Loucy (cell line): ENCODE data around the gene CFAP210.
A peak's percentile ranks its signal among the peaks of the same experiment; 100 is the strongest.

Experiments used
- H2AFZ ChIP-seq: fragments of 200-600 bp; sonication (generic); 2 replicates; pipeline ENCODE4 v1.6.0; 2016; ENCODE audit warnings: antibody characterized with exemption, mild to moderate bottlenecking, low read length, moderate library complexity
- H3F3A ChIP-seq: fragments of 200-600 bp; 2 replicates; pipeline ENCODE4 v1.6.0; 2016; ENCODE audit warnings: antibody characterized with exemption, low read depth, mild to moderate bottlenecking
- H3K27me3 ChIP-seq: fragments of 200-600 bp; sonication (generic); 2 replicates; pipeline ENCODE4 v1.6.1; 2014; ENCODE audit warnings: low read length, mild to moderate bottlenecking; ENCODE audit not compliant: insufficient read depth, poor library complexity, severe bottlenecking
- H3K36me3 ChIP-seq: fragments of 200-600 bp; sonication (generic); 2 replicates; pipeline ENCODE4 v1.6.1; 2016; ENCODE audit warnings: low read length; ENCODE audit not compliant: insufficient read depth
- H3K4me1 ChIP-seq: fragments of 200-600 bp; sonication (generic); 2 replicates; pipeline ENCODE4 v1.5.1; 2014; ENCODE audit warnings: low read length, mild to moderate bottlenecking; ENCODE audit not compliant: insufficient read depth, poor library complexity, severe bottlenecking
- H3K4me2 ChIP-seq: fragments of 200-600 bp; sonication (generic); 2 replicates; pipeline ENCODE4 v1.6.0; 2014; ENCODE audit warnings: antibody characterized with exemption, low read length, low read depth, mild to moderate bottlenecking; ENCODE audit not compliant: poor library complexity, severe bottlenecking
- H3K4me3 ChIP-seq: fragments of 200-600 bp; sonication (generic); 2 replicates; pipeline ENCODE4 v1.5.1; 2014; ENCODE audit warnings: low read length, mild to moderate bottlenecking, mixed read lengths; ENCODE audit not compliant: poor library complexity, severe bottlenecking
- H3K79me2 ChIP-seq: fragments of 200-600 bp; sonication (generic); 2 replicates; pipeline ENCODE4 v1.6.1; 2014; ENCODE audit warnings: low read length; ENCODE audit not compliant: insufficient read depth
- H3K9ac ChIP-seq: fragments of 200-600 bp; sonication (generic); 2 replicates; pipeline ENCODE4 v1.6.0; 2014; ENCODE audit warnings: mild to moderate bottlenecking, low read depth, low read length, moderate library complexity; ENCODE audit not compliant: poor library complexity, severe bottlenecking
- H3K9me2 ChIP-seq: fragments of 200-600 bp; sonication (generic); replicated peaks from 2 replicates; pipeline ENCODE4 v1.6.1; 2016; ENCODE audit warnings: low read depth, low read length, mixed read lengths
- H3K9me3 ChIP-seq: fragments of 200-600 bp; sonication (generic); 2 replicates; pipeline ENCODE4 v1.6.1; 2014; ENCODE audit warnings: mild to moderate bottlenecking, antibody characterized with exemption, low read length, low read depth; ENCODE audit not compliant: insufficient read depth
- H4K20me1 ChIP-seq: fragments of 200-600 bp; sonication (generic); 2 replicates; pipeline ENCODE4 v1.6.0; 2014; ENCODE audit warnings: antibody characterized with exemption, low read length, mild to moderate bottlenecking; ENCODE audit not compliant: insufficient read depth, poor library complexity, severe bottlenecking
- EZH2phosphoT487 ChIP-seq: fragments of 200-600 bp; IDR thresholded peaks from 2 replicates; pipeline ENCODE4 v1.6.1; 2018; ENCODE audit warnings: antibody characterized with exemption, mild to moderate bottlenecking, moderate library complexity, borderline replicate concordance
- TF ChIP-seq, protein P1 (sequence below): fragments of 200-600 bp; sonication (generic); conservative IDR thresholded peaks from 2 replicates; pipeline ENCODE4 v1.5.1; 2014; ENCODE audit warnings: mild to moderate bottlenecking, antibody characterized with exemption, low read length

The CFAP210 gene

DNA sequence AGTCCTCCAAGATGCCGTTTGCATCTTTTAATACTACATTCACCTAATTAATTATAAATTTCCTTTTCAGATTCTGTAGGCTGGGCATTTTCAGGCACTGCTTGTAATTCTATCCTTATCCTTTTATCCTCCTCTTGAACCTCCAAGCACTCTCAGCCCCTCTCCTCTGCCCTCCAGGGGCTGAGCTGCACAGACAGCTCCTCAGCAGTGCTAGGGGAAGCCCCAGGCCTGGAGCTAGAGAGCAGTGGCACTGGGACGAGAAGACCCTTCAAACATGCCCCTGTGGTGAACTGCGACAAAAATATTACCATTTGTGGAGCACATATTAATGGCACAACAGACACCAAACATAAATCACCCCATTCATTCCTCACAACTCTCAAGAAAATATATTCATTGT is 32.9 kb downstream of the CFAP210 start:
- Histone ChIP-seq H3K9me2 (no peaks in the 10 kb centered on the region), H4K20me1 (no peaks in the 10 kb centered on the region), H3K4me3 (no peak overlapping the region), H3K4me2 (no peak overlapping the region), H3K79me2 (no peaks in the 10 kb centered on the region), H3K36me3 (no peaks in the 10 kb centered on the region), H3K9me3 (no peaks in the 10 kb centered on the region), H3F3A (no peaks in the 10 kb centered on the region), H2AFZ (0 out of 2 replicates have a peak overlapping the region, but pooled peaks have one; percentile 1), H3K4me1 (peaks cover 38% of the 10 kb centered on the region), H3K9ac (no peak overlapping the region), H3K27me3 (no peaks in the 10 kb centered on the region)
- TF ChIP-seq EZH2phosphoT487, result no peak
- TF ChIP-seq, protein P1, sequence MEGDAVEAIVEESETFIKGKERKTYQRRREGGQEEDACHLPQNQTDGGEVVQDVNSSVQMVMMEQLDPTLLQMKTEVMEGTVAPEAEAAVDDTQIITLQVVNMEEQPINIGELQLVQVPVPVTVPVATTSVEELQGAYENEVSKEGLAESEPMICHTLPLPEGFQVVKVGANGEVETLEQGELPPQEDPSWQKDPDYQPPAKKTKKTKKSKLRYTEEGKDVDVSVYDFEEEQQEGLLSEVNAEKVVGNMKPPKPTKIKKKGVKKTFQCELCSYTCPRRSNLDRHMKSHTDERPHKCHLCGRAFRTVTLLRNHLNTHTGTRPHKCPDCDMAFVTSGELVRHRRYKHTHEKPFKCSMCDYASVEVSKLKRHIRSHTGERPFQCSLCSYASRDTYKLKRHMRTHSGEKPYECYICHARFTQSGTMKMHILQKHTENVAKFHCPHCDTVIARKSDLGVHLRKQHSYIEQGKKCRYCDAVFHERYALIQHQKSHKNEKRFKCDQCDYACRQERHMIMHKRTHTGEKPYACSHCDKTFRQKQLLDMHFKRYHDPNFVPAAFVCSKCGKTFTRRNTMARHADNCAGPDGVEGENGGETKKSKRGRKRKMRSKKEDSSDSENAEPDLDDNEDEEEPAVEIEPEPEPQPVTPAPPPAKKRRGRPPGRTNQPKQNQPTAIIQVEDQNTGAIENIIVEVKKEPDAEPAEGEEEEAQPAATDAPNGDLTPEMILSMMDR, result no peak

DNA sequence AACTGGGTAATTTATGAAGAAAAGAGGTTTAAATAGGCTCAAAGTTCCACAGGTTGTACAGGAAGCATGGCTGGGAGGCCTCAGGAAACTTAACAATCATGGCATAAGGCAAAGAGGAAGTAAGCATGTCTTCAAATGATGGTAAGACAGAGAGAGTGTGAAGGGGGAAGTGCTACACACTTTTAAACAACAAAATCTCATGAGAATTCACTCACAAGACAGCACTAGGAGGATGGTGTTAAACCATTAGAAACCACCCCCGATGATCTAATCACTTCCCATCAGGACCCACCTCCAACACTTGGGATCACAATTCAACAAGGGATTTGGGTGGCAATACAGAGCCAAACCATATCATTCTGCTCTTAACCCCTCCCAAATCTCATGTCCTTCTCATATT is 34.9 kb downstream of the CFAP210 start:
- no peak for TF ChIP-seq EZH2phosphoT487
- TF ChIP-seq, protein P1, result no peak
- Histone ChIP-seq H3K27me3 (no peaks in the 10 kb centered on the region), H3K9me2 (no peaks in the 10 kb centered on the region), H3K36me3 (no peaks in the 10 kb centered on the region), H3F3A (no peaks in the 10 kb centered on the region), H3K9me3 (no peaks in the 10 kb centered on the region), H3K4me1 (peaks cover 21% of the 10 kb centered on the region), H3K9ac (no peak overlapping the region), H4K20me1 (no peaks in the 10 kb centered on the region), H3K4me2 (peak overlapping the region; percentile 22), H2AFZ (peak overlapping the region; percentile 85), H3K79me2 (no peaks in the 10 kb centered on the region), H3K4me3 (peak overlapping the region; percentile 4)

DNA sequence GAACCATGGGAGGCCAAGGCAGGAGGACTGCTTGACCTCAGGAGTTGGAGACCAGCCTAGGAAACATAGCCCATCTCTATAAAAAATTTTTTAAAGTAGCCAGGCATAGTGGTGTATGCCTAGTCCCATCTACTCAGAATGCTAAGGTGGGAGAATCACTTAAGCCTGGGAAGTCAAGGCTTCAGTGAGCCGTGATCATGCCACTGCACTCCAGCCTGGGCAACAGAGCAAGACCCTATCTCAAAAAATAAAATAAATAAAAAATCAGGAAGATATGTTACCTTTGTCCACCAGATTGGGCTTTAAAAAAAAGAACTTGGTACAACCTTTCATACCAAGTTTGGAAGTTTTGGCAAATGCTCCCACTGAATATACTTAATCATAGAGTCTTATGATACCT is 35.3 kb downstream of the CFAP210 start:
- Histone ChIP-seq H3K9me2 (no peaks in the 10 kb centered on the region), H3K9me3 (no peaks in the 10 kb centered on the region), H3K9ac (no peak overlapping the region), H3K36me3 (no peaks in the 10 kb centered on the region), H2AFZ (peak overlapping the region; percentile 85), H3K27me3 (no peaks in the 10 kb centered on the region), H3K79me2 (no peaks in the 10 kb centered on the region), H3K4me3 (peak overlapping the region; percentile 4), H3K4me2 (peak overlapping the region; percentile 22), H4K20me1 (no peaks in the 10 kb centered on the region), H3F3A (no peaks in the 10 kb centered on the region), H3K4me1 (peaks cover 21% of the 10 kb centered on the region)
- TF ChIP-seq EZH2phosphoT487, result no peak
- TF ChIP-seq, protein P1, result no peak
